ENCODE data around the gene ALDH3B2.

Gene ALDH3B2

DNA sequence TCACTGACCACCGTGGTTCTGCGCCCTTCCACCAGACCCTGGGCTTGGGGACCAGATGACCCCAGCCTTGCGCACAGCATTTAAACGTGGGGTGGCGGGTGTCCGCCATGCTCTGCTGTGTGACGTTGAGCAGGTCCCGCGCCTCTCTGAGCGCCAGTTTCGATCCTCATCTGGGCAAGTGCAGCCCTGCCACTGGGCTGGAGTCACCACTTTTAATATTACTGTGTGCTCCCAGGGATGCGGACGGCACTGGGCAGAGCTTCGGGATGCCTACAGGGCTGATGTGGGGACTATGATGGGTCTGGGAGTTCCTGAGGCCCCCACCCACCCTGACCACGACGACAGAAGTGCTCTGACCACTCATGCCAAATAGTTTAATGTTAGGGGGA is 43.5 kb downstream of the ALDH3B2 start:
- POLR2A ChIA-PET = interaction anchor here (0.7 to 1.1 kb wide), 3 partner anchors 17 to 257 kb away, joined by 3 to 9 read pairs (median 6); no protein-coding TSS in a partner anchor

More for the DNA sequence above, 43.5 kb downstream of the ALDH3B2 start:
- Histone ChIP-seq H3K4me3 (ENCODE audit: low read depth, low read length) (peak overlapping the region; percentile 70), H3K36me3 (ENCODE audit: control insufficient read depth in 2 of 2, insufficient read depth in 1 of 2, low read length in 2 of 2) (no peaks in the 10 kb centered on the region), H3K27ac (ENCODE audit: extremely low read depth, low read depth, low read length) (no peak overlapping the region), H3K9me3 (ENCODE audit: control insufficient read depth, insufficient read depth, low read depth, low read length) (no peaks in the 10 kb centered on the region), H3K4me1 (ENCODE audit: control insufficient read depth, insufficient read depth, low read length) (no peaks in the 10 kb centered on the region)
- CTCF ChIA-PET = interaction anchor here (0.6 to 2.8 kb wide), 13 partner anchors 8 to 600 kb away, joined by 3 to 22 read pairs (median 4); partner anchors contain the start of gene TBX10
- TF ChIP-seq SP7 (tag by site-specific recombination; IDR thresholded peaks at IDR 0.05) (no peak), ZFP3 (tag by site-specific recombination; IDR thresholded peaks at IDR 0.05; ENCODE audit: low read depth) (no peak), ZFP69B (tag by site-specific recombination; IDR thresholded peaks at IDR 0.05) (0 out of 2 replicates have a peak, but pooled peaks have one; percentile 4), ZNF350 (tag by site-specific recombination; IDR thresholded peaks at IDR 0.05) (no peak), ZNF654 (tag by site-specific recombination; IDR thresholded peaks at IDR 0.05; ENCODE audit: low read depth) (no peak), ZNF768 (tag by site-specific recombination; IDR thresholded peaks at IDR 0.05) (peak; percentile 62; the same call in 1 of the 2 replicates), ZNF677 (tag by site-specific recombination; IDR thresholded peaks at IDR 0.05) (no peak), SALL2 (tag by site-specific recombination; IDR thresholded peaks at IDR 0.05; ENCODE audit: borderline replicate concordance) (no peak), ZNF114 (tag by site-specific recombination; IDR thresholded peaks at IDR 0.05) (no peak), PRDM1 (tag by site-specific recombination; IDR thresholded peaks at IDR 0.05) (no peak), BCL11A (tag by site-specific recombination; IDR thresholded peaks at IDR 0.05; ENCODE audit: low read depth) (0 out of 2 replicates have a peak, but pooled peaks have one; percentile 3), ZFP41 (tag by site-specific recombination; IDR thresholded peaks at IDR 0.05; ENCODE audit: borderline replicate concordance) (no peak), ZNF311 (tag by site-specific recombination; IDR thresholded peaks at IDR 0.05; ENCODE audit: borderline replicate concordance) (no peak), SETDB1 (IDR thresholded peaks at IDR 0.05; ENCODE audit: insufficient read length, low read length) (no peak), ZNF133 (tag by site-specific recombination; IDR thresholded peaks at IDR 0.05) (no peak), KLF10 (tag by site-specific recombination; IDR thresholded peaks at IDR 0.05) (no peak), OVOL3 (tag by site-specific recombination; IDR thresholded peaks at IDR 0.05) (no peak)
- TF ChIP-seq, protein P1, sequence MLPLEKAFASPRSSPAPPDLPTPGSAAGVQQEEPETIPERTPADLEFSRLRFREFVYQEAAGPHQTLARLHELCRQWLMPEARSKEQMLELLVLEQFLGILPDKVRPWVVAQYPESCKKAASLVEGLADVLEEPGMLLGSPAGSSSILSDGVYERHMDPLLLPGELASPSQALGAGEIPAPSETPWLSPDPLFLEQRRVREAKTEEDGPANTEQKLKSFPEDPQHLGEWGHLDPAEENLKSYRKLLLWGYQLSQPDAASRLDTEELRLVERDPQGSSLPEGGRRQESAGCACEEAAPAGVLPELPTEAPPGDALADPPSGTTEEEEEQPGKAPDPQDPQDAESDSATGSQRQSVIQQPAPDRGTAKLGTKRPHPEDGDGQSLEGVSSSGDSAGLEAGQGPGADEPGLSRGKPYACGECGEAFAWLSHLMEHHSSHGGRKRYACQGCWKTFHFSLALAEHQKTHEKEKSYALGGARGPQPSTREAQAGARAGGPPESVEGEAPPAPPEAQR (tag by site-specific recombination; IDR thresholded peaks at IDR 0.05) = no peak
- TF ChIP-seq, protein P2, sequence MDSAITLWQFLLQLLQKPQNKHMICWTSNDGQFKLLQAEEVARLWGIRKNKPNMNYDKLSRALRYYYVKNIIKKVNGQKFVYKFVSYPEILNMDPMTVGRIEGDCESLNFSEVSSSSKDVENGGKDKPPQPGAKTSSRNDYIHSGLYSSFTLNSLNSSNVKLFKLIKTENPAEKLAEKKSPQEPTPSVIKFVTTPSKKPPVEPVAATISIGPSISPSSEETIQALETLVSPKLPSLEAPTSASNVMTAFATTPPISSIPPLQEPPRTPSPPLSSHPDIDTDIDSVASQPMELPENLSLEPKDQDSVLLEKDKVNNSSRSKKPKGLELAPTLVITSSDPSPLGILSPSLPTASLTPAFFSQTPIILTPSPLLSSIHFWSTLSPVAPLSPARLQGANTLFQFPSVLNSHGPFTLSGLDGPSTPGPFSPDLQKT (IDR thresholded peaks at IDR 0.05; ENCODE audit: borderline replicate concordance, low read depth, low read length) = no peak
- TF ChIP-seq, protein P3, sequence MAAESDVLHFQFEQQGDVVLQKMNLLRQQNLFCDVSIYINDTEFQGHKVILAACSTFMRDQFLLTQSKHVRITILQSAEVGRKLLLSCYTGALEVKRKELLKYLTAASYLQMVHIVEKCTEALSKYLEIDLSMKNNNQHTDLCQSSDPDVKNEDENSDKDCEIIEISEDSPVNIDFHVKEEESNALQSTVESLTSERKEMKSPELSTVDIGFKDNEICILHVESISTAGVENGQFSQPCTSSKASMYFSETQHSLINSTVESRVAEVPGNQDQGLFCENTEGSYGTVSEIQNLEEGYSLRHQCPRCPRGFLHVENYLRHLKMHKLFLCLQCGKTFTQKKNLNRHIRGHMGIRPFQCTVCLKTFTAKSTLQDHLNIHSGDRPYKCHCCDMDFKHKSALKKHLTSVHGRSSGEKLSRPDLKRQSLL (tag by site-specific recombination; IDR thresholded peaks at IDR 0.05) = no peak
- TF ChIP-seq, protein P4, sequence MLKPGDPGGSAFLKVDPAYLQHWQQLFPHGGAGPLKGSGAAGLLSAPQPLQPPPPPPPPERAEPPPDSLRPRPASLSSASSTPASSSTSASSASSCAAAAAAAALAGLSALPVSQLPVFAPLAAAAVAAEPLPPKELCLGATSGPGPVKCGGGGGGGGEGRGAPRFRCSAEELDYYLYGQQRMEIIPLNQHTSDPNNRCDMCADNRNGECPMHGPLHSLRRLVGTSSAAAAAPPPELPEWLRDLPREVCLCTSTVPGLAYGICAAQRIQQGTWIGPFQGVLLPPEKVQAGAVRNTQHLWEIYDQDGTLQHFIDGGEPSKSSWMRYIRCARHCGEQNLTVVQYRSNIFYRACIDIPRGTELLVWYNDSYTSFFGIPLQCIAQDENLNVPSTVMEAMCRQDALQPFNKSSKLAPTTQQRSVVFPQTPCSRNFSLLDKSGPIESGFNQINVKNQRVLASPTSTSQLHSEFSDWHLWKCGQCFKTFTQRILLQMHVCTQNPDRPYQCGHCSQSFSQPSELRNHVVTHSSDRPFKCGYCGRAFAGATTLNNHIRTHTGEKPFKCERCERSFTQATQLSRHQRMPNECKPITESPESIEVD (tag by site-specific recombination; IDR thresholded peaks at IDR 0.05) = no peak
- TF ChIP-seq, protein P5, sequence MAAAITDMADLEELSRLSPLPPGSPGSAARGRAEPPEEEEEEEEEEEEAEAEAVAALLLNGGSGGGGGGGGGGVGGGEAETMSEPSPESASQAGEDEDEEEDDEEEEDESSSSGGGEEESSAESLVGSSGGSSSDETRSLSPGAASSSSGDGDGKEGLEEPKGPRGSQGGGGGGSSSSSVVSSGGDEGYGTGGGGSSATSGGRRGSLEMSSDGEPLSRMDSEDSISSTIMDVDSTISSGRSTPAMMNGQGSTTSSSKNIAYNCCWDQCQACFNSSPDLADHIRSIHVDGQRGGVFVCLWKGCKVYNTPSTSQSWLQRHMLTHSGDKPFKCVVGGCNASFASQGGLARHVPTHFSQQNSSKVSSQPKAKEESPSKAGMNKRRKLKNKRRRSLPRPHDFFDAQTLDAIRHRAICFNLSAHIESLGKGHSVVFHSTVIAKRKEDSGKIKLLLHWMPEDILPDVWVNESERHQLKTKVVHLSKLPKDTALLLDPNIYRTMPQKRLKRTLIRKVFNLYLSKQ (tag by site-specific recombination; IDR thresholded peaks at IDR 0.05; ENCODE audit: borderline replicate concordance) = no peak
- TF ChIP-seq, protein P6, sequence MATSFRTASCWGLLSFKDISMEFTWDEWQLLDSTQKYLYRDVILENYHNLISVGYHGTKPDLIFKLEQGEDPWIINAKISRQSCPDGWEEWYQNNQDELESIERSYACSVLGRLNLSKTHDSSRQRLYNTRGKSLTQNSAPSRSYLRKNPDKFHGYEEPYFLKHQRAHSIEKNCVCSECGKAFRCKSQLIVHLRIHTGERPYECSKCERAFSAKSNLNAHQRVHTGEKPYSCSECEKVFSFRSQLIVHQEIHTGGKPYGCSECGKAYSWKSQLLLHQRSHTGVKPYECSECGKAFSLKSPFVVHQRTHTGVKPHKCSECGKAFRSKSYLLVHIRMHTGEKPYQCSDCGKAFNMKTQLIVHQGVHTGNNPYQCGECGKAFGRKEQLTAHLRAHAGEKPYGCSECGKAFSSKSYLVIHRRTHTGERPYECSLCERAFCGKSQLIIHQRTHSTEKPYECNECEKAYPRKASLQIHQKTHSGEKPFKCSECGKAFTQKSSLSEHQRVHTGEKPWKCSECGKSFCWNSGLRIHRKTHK (tag by site-specific recombination; IDR thresholded peaks at IDR 0.05) = no peak
